DLD1 (cell line): ENCODE measurements around the gene SIGLEC7.
"Not testable (repeated sequence)": the region's sequence is repeated elsewhere in the genome, so short reads cannot be mapped to it uniquely, and the experiment has no call there.

Source experiments
- in situ Hi-C: cut with HindIII; loops from 2 replicates; pipeline ENCODE4 v1.10.0; 2017; ENCODE audit warnings: low sequenced_read_pairs

The SIGLEC7 gene

GRCh38 chr19:51137792-51138425 lies 4.2 kb upstream of the SIGLEC7 start:
- in situ Hi-C loops: no loop called here

DNA sequence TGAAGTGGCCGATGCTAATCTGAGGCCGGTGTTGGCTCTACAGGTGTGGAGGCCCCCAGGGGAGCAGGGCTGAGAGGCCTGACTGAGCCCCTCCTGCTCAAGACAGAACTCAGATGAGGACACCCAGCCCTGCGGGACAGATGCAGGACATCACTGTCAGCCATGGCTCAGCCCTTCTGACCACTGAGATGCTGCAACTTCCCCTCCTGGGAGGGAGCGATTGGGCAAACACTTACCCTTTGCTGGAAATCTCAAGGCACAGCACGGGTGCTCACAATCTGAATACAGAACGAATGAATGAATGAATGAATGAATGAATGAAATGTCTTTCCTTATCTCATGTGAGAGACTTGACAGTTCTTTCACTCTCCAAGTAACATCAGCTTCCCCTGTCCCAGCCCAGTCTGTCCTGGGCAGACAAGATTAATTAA lies 3.5 kb upstream of the SIGLEC7 start:
- in situ Hi-C loops: no loop called here

DNA sequence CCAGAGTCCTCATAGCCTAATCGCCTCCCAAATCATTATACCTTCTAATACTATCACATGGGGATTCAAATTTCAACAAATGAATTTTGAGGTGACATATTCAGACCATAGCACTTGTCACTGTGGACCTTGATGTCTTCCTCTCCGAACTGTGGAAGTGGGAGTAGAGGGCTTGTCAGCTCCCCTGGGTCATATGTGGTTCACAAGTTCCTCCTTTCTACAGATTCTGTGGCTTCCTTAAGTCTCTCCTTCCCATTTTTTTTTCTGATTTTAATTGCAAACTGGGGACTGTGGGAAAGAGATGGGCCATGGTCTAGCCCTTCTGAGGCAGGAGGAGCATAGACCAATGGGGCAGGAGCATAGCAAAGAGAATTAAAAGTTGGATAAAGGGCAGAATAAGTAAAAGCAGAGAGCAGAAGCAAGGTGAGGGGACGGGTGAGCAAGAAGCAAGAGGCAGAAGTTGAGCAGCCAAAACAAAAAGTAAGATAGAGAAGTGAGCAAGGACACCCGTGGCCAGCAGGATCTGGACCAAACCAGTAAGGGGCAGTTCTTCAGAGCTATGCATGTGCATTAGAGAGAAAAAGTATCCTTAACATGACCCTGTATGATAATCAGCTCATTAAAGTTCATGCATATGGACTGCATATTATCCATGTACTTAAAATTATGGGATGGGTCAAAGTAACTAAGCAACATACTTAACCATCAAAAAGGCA lies 2.6 kb upstream of the SIGLEC7 start:
- in situ Hi-C loops: no loop called here

GRCh38 chr19:51140441-51140840 lies 1.7 kb upstream of the SIGLEC7 start:
- in situ Hi-C loops: no loop called here

DNA sequence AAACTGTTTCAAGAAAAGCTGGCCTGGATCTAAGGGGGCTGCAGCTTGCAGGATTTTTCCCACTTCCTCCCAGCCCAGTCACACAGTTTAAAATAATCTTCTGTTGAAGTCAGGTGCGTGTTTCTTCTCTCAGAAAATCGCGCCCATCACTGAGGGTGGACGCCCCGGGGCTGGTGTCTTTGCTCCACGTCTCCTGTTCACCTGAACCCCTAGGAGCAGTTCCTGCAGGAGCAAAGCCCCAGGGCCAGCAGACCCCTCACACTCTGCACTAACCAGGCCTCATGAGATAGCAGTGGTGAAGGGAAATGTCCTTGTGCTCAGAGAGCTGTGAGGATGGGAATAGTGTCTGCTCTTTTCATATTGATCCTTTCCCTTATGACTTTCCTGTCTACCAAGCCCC lies 920 bp upstream of the SIGLEC7 start:
- in situ Hi-C loops: no loop called here

- in situ Hi-C loops: not testable (repeated sequence)
Observed at GRCh38 chr19:51142809-51143475, 841 bp downstream of the SIGLEC7 start.

GRCh38 chr19:51143486-51143885 lies 1.4 kb downstream of the SIGLEC7 start:
- in situ Hi-C loops: no loop called here

DNA sequence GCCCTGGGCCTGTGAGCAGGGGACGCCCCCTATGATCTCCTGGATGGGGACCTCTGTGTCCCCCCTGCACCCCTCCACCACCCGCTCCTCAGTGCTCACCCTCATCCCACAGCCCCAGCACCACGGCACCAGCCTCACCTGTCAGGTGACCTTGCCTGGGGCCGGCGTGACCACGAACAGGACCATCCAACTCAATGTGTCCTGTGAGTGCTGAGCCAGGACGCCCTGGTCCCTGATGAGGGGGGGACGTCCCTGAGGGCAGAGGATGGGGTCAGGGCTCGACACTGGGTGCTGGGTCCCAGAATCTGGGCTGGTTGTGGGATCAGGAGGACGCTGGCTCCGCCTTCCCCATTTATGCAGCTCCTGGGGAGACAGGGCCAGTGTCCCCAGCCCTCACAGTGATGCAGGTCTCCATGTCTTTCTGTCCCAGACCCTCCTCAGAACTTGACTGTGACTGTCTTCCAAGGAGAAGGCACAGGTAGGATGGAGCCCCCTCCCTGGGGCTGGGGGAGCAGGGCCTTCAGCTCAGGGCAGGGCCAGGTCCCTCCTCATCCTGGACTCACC lies 2.5 kb downstream of the SIGLEC7 start:
- in situ Hi-C loops: no loop called here

DNA sequence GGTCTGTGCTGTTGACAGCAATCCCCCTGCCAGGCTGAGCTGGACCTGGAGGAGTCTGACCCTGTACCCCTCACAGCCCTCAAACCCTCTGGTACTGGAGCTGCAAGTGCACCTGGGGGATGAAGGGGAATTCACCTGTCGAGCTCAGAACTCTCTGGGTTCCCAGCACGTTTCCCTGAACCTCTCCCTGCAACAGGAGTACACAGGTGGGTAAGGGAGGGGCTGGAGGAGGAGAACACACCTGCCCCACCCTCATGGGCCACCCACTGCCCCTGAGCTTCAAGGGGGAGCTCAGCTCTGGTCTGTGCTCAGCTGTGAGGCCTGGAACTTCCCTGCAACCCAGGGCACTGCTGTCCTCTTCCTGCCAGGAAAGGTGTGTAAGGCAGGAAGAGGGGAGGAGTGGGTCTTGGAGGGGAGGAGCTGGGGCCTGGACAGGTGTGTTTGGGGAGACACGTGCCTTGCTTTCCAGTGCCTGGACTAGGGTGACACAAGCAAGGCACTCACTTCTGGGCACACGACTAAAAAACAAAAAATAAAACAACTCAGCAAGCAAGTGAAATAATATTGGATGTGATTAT lies 3.9 kb downstream of the SIGLEC7 start:
- in situ Hi-C loops: no loop called here

DNA sequence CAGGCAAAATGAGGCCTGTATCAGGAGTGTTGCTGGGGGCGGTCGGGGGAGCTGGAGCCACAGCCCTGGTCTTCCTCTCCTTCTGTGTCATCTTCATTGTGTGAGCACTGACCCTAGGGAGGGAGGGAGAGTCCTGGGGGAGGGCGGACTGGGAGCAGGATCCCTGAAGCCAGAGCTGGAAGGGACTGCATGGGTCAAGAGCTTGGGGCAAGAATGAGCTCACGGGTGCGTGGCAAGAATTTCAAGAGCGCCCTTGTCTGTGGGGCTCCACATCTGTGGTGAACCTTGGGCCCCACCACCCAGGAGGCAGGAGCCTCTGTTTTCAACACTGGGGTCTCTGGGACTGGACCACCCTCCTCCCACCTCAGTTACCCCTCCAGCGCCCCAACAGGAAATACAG lies 4.7 kb downstream of the SIGLEC7 start:
- in situ Hi-C loops: no loop called here

GRCh38 chr19:51147663-51148062 lies 5.6 kb downstream of the SIGLEC7 start:
- in situ Hi-C loops: no loop called here

GRCh38 chr19:51148580-51148979 lies 6.5 kb downstream of the SIGLEC7 start:
- in situ Hi-C loops: no loop called here

GRCh38 chr19:51150627-51151026 lies 8.5 kb downstream of the SIGLEC7 start:
- in situ Hi-C loops: no loop called here

GRCh38 chr19:51156710-51157109 lies 14.6 kb downstream of the SIGLEC7 start:
- in situ Hi-C loops: no loop called here

GRCh38 chr19:51157265-51157664 lies 15.2 kb downstream of the SIGLEC7 start:
- in situ Hi-C loops: no loop called here

- in situ Hi-C loops: no loop called here
Observed at GRCh38 chr19:51158474-51159129, 16.5 kb downstream of the SIGLEC7 start.

- in situ Hi-C loops: no loop called here
Observed at GRCh38 chr19:51159656-51160055, 17.6 kb downstream of the SIGLEC7 start.

DNA sequence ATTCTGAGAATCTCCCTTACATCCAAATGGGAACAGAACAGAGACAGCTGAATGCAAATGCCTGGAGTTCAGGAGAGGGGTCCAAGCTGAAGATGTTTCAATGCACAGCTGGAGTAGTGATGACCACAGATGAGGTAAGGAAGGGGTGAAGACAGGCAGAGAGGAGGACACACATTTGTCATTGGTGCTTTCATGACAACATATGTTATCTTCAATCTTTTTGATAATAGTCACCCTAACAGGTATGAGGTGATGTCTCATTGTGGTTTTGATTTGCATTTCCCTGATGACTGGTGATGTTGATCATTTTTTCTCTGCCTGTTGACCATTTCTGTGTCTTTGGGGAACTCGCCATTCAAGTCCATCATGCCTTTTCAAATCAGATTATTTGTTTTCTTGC lies 19.2 kb downstream of the SIGLEC7 start:
- in situ Hi-C loops: no loop called here

GRCh38 chr19:51161867-51162496 lies 19.9 kb downstream of the SIGLEC7 start:
- in situ Hi-C loops: no loop called here

DNA sequence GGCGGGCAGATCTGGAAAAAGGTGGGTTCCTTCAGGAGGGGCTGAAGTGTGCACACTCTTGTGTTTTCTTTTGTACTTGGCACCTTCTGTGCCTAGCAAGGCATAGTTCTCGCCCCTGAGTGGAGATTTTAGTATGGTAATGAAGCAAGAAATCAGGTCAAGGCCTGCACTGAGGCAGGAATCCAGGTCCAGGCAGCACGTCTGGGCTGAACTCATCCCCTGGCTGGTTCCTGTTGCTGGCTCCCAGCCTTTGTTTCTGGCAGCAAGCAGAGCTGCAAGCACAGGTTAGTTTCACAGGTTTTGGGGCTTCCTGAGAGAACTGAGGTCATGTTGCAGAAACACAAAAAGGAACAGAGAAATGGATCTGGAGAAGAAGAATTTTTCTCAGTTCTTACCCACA lies 21.2 kb downstream of the SIGLEC7 start:
- in situ Hi-C loops: no loop called here
